ENCODE measurements around the gene UGT2B10. TPM values are rescaled to one million over a fixed set of nuclear protein-coding genes. Genes with fewer than 3 reads are reported as not detected.

Gene UGT2B10
- total RNA-seq, 1 experiment from 2014 or later = 0.27 TPM

DNA sequence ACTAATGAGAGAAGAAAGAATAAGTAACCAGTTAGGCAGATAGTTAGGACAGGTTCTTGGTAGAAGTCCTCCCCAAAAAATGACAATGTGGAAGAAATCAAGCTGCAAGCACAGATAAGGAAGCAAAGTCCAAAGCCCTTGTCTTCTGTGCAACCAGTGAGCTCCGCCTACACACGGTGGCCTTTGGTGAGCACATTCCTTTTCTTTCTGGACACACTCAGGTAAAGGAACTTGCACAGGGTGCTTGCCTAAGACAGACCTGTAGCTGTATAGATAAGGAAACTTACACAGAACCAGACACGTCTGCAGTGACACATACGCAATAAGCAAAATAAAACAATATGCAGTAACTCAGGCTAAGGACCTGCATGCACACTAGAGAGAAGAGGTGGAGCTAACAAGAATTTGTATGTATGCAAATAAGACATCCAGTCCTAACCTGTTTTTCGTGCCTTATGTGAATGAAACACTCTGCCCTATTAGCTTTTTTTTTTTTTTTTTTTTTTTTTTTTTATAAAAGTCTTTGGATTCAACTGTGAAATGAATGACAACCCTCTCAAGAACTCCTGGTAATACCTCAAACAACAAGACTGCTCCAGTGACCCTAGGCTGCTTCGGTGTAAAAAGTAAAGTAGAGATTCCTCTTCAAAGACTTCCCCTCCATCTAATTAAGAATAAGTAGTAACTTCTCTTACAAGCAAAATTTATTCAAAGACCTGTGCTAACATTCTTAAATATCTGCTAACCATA lies 48.8 kb downstream of the UGT2B10 start:
- no peak overlapping the region for H2AFZ ChIP-seq (ENCODE audit: low read depth, low read length, poor library complexity, severe bottlenecking)
- H3K27me3 ChIP-seq (ENCODE audit: insufficient read depth, low read length) = no peaks in the 10 kb centered on the region
- ChIA-PET RAD21 (ENCODE audit: low non-redundant PET in 1 of 2, low total read pairs in 2 of 2, uncharacterized antibody in 2 of 2, unreplicated experiment in 2 of 2) (no interaction called here), POLR2A (no interaction called here), CTCF (no interaction called here)
- H3K36me3 ChIP-seq (ENCODE audit: control insufficient read depth in 1 of 2, insufficient read depth in 2 of 2, low read length in 2 of 2) = no peaks in the 10 kb centered on the region
- DNase-seq (ENCODE audit: low read depth, low spot score) (no peak), ATAC-seq (no peak)
- intact Hi-C loops (cut with micrococcal nuclease) = no loop called here
- no peak for TF ChIP-seq EZH2 (IDR thresholded peaks at IDR 0.05)
- no peak for TF ChIP-seq RAD21 (IDR thresholded peaks at IDR 0.05; ENCODE audit: low read depth)
- TF ChIP-seq, protein P1, sequence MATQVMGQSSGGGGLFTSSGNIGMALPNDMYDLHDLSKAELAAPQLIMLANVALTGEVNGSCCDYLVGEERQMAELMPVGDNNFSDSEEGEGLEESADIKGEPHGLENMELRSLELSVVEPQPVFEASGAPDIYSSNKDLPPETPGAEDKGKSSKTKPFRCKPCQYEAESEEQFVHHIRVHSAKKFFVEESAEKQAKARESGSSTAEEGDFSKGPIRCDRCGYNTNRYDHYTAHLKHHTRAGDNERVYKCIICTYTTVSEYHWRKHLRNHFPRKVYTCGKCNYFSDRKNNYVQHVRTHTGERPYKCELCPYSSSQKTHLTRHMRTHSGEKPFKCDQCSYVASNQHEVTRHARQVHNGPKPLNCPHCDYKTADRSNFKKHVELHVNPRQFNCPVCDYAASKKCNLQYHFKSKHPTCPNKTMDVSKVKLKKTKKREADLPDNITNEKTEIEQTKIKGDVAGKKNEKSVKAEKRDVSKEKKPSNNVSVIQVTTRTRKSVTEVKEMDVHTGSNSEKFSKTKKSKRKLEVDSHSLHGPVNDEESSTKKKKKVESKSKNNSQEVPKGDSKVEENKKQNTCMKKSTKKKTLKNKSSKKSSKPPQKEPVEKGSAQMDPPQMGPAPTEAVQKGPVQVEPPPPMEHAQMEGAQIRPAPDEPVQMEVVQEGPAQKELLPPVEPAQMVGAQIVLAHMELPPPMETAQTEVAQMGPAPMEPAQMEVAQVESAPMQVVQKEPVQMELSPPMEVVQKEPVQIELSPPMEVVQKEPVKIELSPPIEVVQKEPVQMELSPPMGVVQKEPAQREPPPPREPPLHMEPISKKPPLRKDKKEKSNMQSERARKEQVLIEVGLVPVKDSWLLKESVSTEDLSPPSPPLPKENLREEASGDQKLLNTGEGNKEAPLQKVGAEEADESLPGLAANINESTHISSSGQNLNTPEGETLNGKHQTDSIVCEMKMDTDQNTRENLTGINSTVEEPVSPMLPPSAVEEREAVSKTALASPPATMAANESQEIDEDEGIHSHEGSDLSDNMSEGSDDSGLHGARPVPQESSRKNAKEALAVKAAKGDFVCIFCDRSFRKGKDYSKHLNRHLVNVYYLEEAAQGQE (IDR thresholded peaks at IDR 0.05; ENCODE audit: low read depth) = no peak
- TF ChIP-seq EGR1 (IDR thresholded peaks at IDR 0.05; ENCODE audit: low read depth) = no peak
- no peak for TF ChIP-seq YY1 (IDR thresholded peaks at IDR 0.05; ENCODE audit: extremely low read depth, insufficient replicate concordance, low read depth, low read length)
- H3K9me3 ChIP-seq (ENCODE audit: control insufficient read depth in 1 of 2, insufficient read depth in 1 of 2, low read depth in 1 of 2, low read length in 2 of 2) = no peaks in the 10 kb centered on the region
- BruUV-seq (replicated peaks) = no TSS peak
- no peak overlapping the region for H3K27ac ChIP-seq (ENCODE audit: low read depth, low read length)
- H4K20me1 ChIP-seq (ENCODE audit: insufficient read depth) = no peaks in the 10 kb centered on the region
- no peak overlapping the region for H3K9ac ChIP-seq (ENCODE audit: low read length)
- no peaks in the 10 kb centered on the region for H3K9me2 ChIP-seq (ENCODE audit: insufficient read depth)
- no peaks in the 10 kb centered on the region for H3K79me2 ChIP-seq (ENCODE audit: insufficient read depth, low read length)
- no peak overlapping the region for H3K4me2 ChIP-seq (ENCODE audit: low read length)
- H3K4me1 ChIP-seq (ENCODE audit: control insufficient read depth in 1 of 2, insufficient read depth in 2 of 2, low read length in 2 of 2) = no peaks in the 10 kb centered on the region
- H3K4me3 ChIP-seq (replicated peaks in 1 of 2; ENCODE audit: low read depth in 1 of 2, low read length in 2 of 2) = no peak overlapping the region

Measured in HCT116 (cell line).